ENCODE results near the gene CLIC3.

The CLIC3 gene

DNA sequence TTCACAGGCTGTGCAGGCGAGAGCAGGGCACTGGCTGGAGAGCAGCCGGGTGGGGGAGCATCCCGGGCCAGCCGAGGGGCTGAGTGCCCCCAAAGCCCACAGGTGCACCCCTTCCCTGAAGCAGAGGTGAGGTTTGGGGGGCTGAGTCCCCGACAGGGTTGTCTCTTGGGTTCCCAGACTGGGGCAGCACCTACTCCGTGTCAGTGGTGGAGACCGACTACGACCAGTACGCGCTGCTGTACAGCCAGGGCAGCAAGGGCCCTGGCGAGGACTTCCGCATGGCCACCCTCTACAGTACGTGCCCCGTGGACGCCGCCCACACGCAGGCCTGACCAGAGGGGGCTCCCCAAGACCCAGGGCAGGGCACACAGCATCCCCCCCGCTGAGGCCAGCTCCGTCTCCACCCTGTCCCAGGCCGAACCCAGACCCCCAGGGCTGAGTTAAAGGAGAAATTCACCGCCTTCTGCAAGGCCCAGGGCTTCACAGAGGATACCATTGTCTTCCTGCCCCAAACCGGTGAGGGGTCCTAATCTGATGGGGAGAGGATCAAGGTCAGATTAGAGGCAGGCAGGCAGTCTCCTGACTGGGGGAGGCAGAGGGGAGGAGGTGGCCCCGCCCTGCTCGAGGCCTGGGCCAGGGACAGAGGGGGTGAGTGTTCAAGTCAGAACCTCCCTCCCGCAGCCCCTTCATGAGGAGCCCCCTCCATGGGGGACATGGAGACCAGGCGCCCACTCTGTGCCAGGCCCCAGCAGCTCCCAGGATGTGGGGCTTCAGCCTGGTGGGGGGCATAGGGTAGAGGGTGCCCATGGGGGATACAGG is 16.4 kb downstream of the CLIC3 start:
- peaks cover 74% of the 10 kb centered on the region for H3K27me3 ChIP-seq (replicated peaks; ENCODE audit: insufficient read depth, low read length)
- H3K79me2 ChIP-seq (ENCODE audit: low read length) = no peaks in the 10 kb centered on the region
- no peaks in the 10 kb centered on the region for H4K20me1 ChIP-seq (ENCODE audit: insufficient read depth, low read length)
- no peaks in the 10 kb centered on the region for H3K4me1 ChIP-seq (ENCODE audit: low read length)
- no peaks in the 10 kb centered on the region for H3F3A ChIP-seq (ENCODE audit: insufficient read depth, low read length)
- no peaks in the 10 kb centered on the region for H3K9me3 ChIP-seq (replicated peaks; ENCODE audit: insufficient read depth, low read length)
- no peak overlapping the region for H2AFZ ChIP-seq (ENCODE audit: low read length)
- H3K4me2 ChIP-seq (ENCODE audit: low read depth, low read length) = no peak overlapping the region
- no peak overlapping the region for H3K27ac ChIP-seq (ENCODE audit: low read length)
- no peaks in the 10 kb centered on the region for H3K9me2 ChIP-seq (replicated peaks; ENCODE audit: insufficient read depth, low read length)
- H3K9ac ChIP-seq (ENCODE audit: low read length) = no peak overlapping the region
- DNase-seq = no peak
- H3K36me3 ChIP-seq (replicated peaks; ENCODE audit: insufficient read depth, low read length) = no peaks in the 10 kb centered on the region
- TF ChIP-seq, protein P1, sequence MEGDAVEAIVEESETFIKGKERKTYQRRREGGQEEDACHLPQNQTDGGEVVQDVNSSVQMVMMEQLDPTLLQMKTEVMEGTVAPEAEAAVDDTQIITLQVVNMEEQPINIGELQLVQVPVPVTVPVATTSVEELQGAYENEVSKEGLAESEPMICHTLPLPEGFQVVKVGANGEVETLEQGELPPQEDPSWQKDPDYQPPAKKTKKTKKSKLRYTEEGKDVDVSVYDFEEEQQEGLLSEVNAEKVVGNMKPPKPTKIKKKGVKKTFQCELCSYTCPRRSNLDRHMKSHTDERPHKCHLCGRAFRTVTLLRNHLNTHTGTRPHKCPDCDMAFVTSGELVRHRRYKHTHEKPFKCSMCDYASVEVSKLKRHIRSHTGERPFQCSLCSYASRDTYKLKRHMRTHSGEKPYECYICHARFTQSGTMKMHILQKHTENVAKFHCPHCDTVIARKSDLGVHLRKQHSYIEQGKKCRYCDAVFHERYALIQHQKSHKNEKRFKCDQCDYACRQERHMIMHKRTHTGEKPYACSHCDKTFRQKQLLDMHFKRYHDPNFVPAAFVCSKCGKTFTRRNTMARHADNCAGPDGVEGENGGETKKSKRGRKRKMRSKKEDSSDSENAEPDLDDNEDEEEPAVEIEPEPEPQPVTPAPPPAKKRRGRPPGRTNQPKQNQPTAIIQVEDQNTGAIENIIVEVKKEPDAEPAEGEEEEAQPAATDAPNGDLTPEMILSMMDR (IDR thresholded peaks at IDR 0.05; ENCODE audit: low read length) = no peak
- TF ChIP-seq EZH2 (optimal IDR thresholded peaks at IDR 0.05; ENCODE audit: low read depth, low read length) (no peak), EZH2phosphoT487 (IDR thresholded peaks at IDR 0.05; ENCODE audit: low read length) (no peak)
- H3K4me3 ChIP-seq (ENCODE audit: low read length) = no peak overlapping the region

DNA sequence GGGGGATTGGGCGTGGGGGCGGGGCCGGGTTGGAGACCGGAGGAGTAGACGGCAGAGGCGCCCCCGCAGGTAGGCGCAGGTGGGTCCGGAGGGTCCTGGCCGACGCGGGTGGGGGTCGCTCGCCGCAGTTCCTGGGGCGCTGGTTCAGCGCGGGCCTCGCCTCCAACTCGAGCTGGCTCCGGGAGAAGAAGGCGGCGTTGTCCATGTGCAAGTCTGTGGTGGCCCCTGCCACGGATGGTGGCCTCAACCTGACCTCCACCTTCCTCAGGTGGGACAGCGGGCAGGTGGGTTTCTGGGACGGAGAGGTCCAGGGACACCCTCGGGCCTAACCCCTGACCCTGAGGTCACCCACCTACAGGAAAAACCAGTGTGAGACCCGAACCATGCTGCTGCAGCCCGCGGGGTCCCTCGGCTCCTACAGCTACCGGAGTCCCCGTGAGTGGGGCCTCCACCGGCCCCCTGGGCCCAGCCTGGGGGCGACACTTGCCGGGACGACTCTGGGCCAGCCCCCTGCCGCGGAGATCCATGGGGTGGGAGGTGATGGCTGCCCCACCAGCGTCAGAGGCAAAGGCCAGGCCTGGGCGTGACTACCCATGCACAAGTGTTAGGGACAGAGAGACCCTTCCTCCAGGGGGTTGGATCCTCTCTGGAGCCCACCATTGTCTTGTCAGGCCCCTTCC is 17.4 kb downstream of the CLIC3 start:
- peaks cover 74% of the 10 kb centered on the region for H3K27me3 ChIP-seq (replicated peaks; ENCODE audit: insufficient read depth, low read length)
- no peak overlapping the region for H3K4me2 ChIP-seq (ENCODE audit: low read depth, low read length)
- no peak overlapping the region for H3K4me3 ChIP-seq (ENCODE audit: low read length)
- H4K20me1 ChIP-seq (ENCODE audit: insufficient read depth, low read length) = no peaks in the 10 kb centered on the region
- H3K27ac ChIP-seq (ENCODE audit: low read length) = no peak overlapping the region
- H2AFZ ChIP-seq (ENCODE audit: low read length) = no peak overlapping the region
- no peaks in the 10 kb centered on the region for H3K4me1 ChIP-seq (ENCODE audit: low read length)
- H3K9ac ChIP-seq (ENCODE audit: low read length) = no peak overlapping the region
- H3K9me2 ChIP-seq (replicated peaks; ENCODE audit: insufficient read depth, low read length) = no peaks in the 10 kb centered on the region
- no peaks in the 10 kb centered on the region for H3K9me3 ChIP-seq (replicated peaks; ENCODE audit: insufficient read depth, low read length)
- TF ChIP-seq EZH2 (optimal IDR thresholded peaks at IDR 0.05; ENCODE audit: low read depth, low read length) (no peak), EZH2phosphoT487 (IDR thresholded peaks at IDR 0.05; ENCODE audit: low read length) (no peak)
- TF ChIP-seq, protein P1 (IDR thresholded peaks at IDR 0.05; ENCODE audit: low read length) = no peak
- DNase-seq = no peak
- no peaks in the 10 kb centered on the region for H3K79me2 ChIP-seq (ENCODE audit: low read length)
- H3F3A ChIP-seq (ENCODE audit: insufficient read depth, low read length) = no peaks in the 10 kb centered on the region
- H3K36me3 ChIP-seq (replicated peaks; ENCODE audit: insufficient read depth, low read length) = no peaks in the 10 kb centered on the region

DNA sequence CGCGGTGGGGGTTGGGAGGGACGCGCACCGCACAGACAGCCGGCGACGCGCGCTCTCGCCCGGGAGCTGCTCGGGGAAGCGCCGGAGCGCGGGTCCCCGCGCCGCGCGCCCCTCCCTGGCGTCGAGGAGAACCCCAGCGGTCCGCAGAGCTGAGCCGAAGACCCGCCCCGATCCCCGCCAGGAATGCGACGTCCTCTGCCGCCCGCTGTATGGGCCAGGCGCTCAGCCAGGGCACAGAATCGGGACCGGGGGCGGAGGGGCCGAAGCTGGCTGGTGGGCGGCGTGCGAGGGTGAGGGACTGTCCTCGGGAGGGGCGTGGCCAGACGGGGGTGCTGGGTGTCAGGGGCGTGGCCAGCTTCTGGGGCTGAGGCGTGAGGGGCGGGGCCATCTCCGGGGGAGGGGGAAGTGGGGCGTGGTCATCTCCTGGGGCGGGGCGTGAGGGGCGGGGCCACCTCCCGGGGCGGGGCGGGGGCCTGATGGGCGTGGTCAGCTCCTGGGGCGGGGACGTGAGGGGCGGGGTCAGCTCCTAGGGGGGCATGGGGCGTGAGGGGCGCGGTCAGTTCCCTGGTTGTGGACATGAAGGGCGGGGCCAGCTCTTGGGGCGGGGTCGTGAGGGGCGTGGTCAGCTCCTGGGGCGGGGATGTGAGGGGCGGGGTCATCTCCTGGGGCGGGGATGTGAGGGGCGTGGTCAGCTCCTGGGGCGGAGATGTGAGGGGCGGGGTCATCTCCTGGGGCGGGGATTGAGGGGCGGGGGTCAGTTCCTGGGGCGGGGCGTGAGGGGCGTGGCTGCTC is 18.1 kb downstream of the CLIC3 start:
- Histone ChIP-seq H3F3A (ENCODE audit: insufficient read depth, low read length) (no peaks in the 10 kb centered on the region), H3K36me3 (replicated peaks; ENCODE audit: insufficient read depth, low read length) (no peaks in the 10 kb centered on the region), H3K9me3 (replicated peaks; ENCODE audit: insufficient read depth, low read length) (no peaks in the 10 kb centered on the region), H3K9ac (ENCODE audit: low read length) (no peak overlapping the region), H2AFZ (ENCODE audit: low read length) (no peak overlapping the region), H4K20me1 (ENCODE audit: insufficient read depth, low read length) (no peaks in the 10 kb centered on the region), H3K4me3 (ENCODE audit: low read length) (no peak overlapping the region), H3K4me2 (ENCODE audit: low read depth, low read length) (no peak overlapping the region), H3K4me1 (ENCODE audit: low read length) (no peaks in the 10 kb centered on the region), H3K27me3 (replicated peaks; ENCODE audit: insufficient read depth, low read length) (peaks cover 74% of the 10 kb centered on the region), H3K27ac (ENCODE audit: low read length) (no peak overlapping the region), H3K9me2 (replicated peaks; ENCODE audit: insufficient read depth, low read length) (no peaks in the 10 kb centered on the region), H3K79me2 (ENCODE audit: low read length) (no peaks in the 10 kb centered on the region)
- no peak for DNase-seq
- TF ChIP-seq, protein P1 (IDR thresholded peaks at IDR 0.05; ENCODE audit: low read length) = no peak
- TF ChIP-seq EZH2phosphoT487 (IDR thresholded peaks at IDR 0.05; ENCODE audit: low read length) (no peak), EZH2 (optimal IDR thresholded peaks at IDR 0.05; ENCODE audit: low read depth, low read length) (no peak)
